ENCODE results near the gene CATSPERD.

Gene CATSPERD

GRCh38 chr19:5809469-5809868 is 89.0 kb downstream of the CATSPERD start:
- no peak for DNase-seq (ENCODE audit: low read depth)
- no peak overlapping the region for H3K4me3 ChIP-seq (ENCODE audit: low read depth, low read length)
- no peak for TF ChIP-seq CTCF (conservative IDR thresholded peaks at IDR 0.05; ENCODE audit: low read depth, low read length)

- no peak for DNase-seq (ENCODE audit: low read depth)
- no peak for TF ChIP-seq CTCF (conservative IDR thresholded peaks at IDR 0.05; ENCODE audit: low read depth, low read length)
- H3K4me3 ChIP-seq (ENCODE audit: low read depth, low read length): no peak overlapping the region
Observed at GRCh38 chr19:5811117-5811516, 90.7 kb downstream of the CATSPERD start.

GRCh38 chr19:5814123-5814851 is 93.8 kb downstream of the CATSPERD start:
- no peak for TF ChIP-seq CTCF (conservative IDR thresholded peaks at IDR 0.05; ENCODE audit: low read depth, low read length)
- no peak for DNase-seq (ENCODE audit: low read depth)

GRCh38 chr19:5814852-5815246 is 94.4 kb downstream of the CATSPERD start:
- no peak for DNase-seq (ENCODE audit: low read depth)
- no peak overlapping the region for H3K4me3 ChIP-seq (ENCODE audit: low read depth, low read length)
- TF ChIP-seq CTCF (conservative IDR thresholded peaks at IDR 0.05; ENCODE audit: low read depth, low read length): no peak

More at GRCh38 chr19:5814123-5814851, 93.8 kb downstream of the CATSPERD start:
- no peak overlapping the region for H3K4me3 ChIP-seq (ENCODE audit: low read depth, low read length)

- no peak overlapping the region for H3K4me3 ChIP-seq (ENCODE audit: low read depth, low read length)
- DNase-seq (ENCODE audit: low read depth): no peak
- TF ChIP-seq CTCF (conservative IDR thresholded peaks at IDR 0.05; ENCODE audit: low read depth, low read length): no peak
Observed at GRCh38 chr19:5817218-5817617, 96.8 kb downstream of the CATSPERD start.

- no peak for TF ChIP-seq CTCF (conservative IDR thresholded peaks at IDR 0.05; ENCODE audit: low read depth, low read length)
- no peak for DNase-seq (ENCODE audit: low read depth)
- H3K4me3 ChIP-seq (ENCODE audit: low read depth, low read length): no peak overlapping the region
Observed at GRCh38 chr19:5818594-5818993, 98.2 kb downstream of the CATSPERD start.

- no peak overlapping the region for H3K4me3 ChIP-seq (ENCODE audit: low read depth, low read length)
- no peak for TF ChIP-seq CTCF (conservative IDR thresholded peaks at IDR 0.05; ENCODE audit: low read depth, low read length)
- no peak for DNase-seq (ENCODE audit: low read depth)
Observed at GRCh38 chr19:5820785-5821184, 100.3 kb downstream of the CATSPERD start.
